Activated CD4-positive, alpha-beta T cell treated with anti-CD3 and anti-CD28 coated beads for 4 hours (primary cell): ENCODE data around the gene HTT.

Source experiments
- DNase-seq, 2 donors: peaks; one replicate each; pipeline ENCODE4 v3.0.0-alpha.2; 2020

HTT gene

GRCh38 chr4:3280466-3280865 lies 206.0 kb downstream of the HTT start:
- DNase-seq: no peak

GRCh38 chr4:3283483-3283882 lies 209.0 kb downstream of the HTT start:
- DNase-seq: no peak

GRCh38 chr4:3283916-3284315 lies 209.4 kb downstream of the HTT start:
- DNase-seq: no peak

GRCh38 chr4:3284734-3285557 lies 210.5 kb downstream of the HTT start:
- DNase-seq: no peak

GRCh38 chr4:3285558-3286334 lies 211.3 kb downstream of the HTT start:
- no peak for DNase-seq

- DNase-seq: no peak
These were observed 212.1 kb downstream of the HTT start for GRCh38 chr4:3286335-3287175.

GRCh38 chr4:3287271-3287971 lies 212.9 kb downstream of the HTT start:
- no peak for DNase-seq

- no peak for DNase-seq
These were observed 213.6 kb downstream of the HTT start for GRCh38 chr4:3287972-3288570.

- DNase-seq: no peak
These were observed 214.2 kb downstream of the HTT start for GRCh38 chr4:3288571-3289094.

GRCh38 chr4:3290476-3290875 lies 216.0 kb downstream of the HTT start:
- DNase-seq: no peak

- no peak for DNase-seq
These were observed 216.4 kb downstream of the HTT start for GRCh38 chr4:3290889-3291321.

- DNase-seq: no peak
These were observed 217.0 kb downstream of the HTT start for GRCh38 chr4:3291411-3291968.

GRCh38 chr4:3291969-3292570 lies 217.6 kb downstream of the HTT start:
- DNase-seq: no peak

GRCh38 chr4:3292571-3293400 lies 218.3 kb downstream of the HTT start, which contains the start of gene RGS12:
Gene RGS12 (plus strand): TSS chr4:3293021. CDS start chr4:3316171, 23,150 bp downstream.
- peak; percentile 86 to 87 for DNase-seq
